GM21381 (cell line): ENCODE data around the gene RMDN2.

ENCODE experiments used
- ATAC-seq: cut with Tn5 transposase; IDR thresholded peaks from one replicate; pipeline ENCODE4 v1.9.1; 2021; ENCODE audit warnings: mild to moderate bottlenecking, moderate library complexity; ENCODE audit not compliant: unreplicated experiment

Gene RMDN2

GRCh38 chr2:37925063-37925897 lies at the start of gene RMDN2:
Gene RMDN2, plus strand, starts transcription at chr2:37925287. Its CDS starts 3,991 bp downstream, at chr2:37929278.
- ATAC-seq, result peak; percentile 78

- no peak for ATAC-seq
Measured at GRCh38 chr2:37875403-37875906, 49.6 kb upstream of the RMDN2 start.

- no peak for ATAC-seq
Measured at GRCh38 chr2:37876227-37876626, 48.9 kb upstream of the RMDN2 start.

- no peak for ATAC-seq
Measured at GRCh38 chr2:37877457-37878315, 47.4 kb upstream of the RMDN2 start.

- ATAC-seq, result no peak
Measured at GRCh38 chr2:37878536-37878935, 46.6 kb upstream of the RMDN2 start.

GRCh38 chr2:37880551-37880950 lies 44.5 kb upstream of the RMDN2 start:
- ATAC-seq, result no peak

- ATAC-seq, result no peak
Measured at GRCh38 chr2:37881397-37881796, 43.7 kb upstream of the RMDN2 start.

- ATAC-seq, result no peak
Measured at GRCh38 chr2:37882036-37882435, 43.1 kb upstream of the RMDN2 start.

- no peak for ATAC-seq
Measured at GRCh38 chr2:37883518-37883917, 41.6 kb upstream of the RMDN2 start.

GRCh38 chr2:37885329-37885993 lies 39.6 kb upstream of the RMDN2 start:
- ATAC-seq, result no peak

GRCh38 chr2:37886745-37887144 lies 38.3 kb upstream of the RMDN2 start:
- ATAC-seq, result no peak

GRCh38 chr2:37887286-37887685 lies 37.8 kb upstream of the RMDN2 start:
- ATAC-seq, result no peak

- ATAC-seq, result no peak
Measured at GRCh38 chr2:37890893-37891495, 34.1 kb upstream of the RMDN2 start.

GRCh38 chr2:37891846-37892435 lies 33.1 kb upstream of the RMDN2 start:
- no peak for ATAC-seq

- ATAC-seq, result peak; percentile 78
Measured at GRCh38 chr2:37892436-37893114, 32.5 kb upstream of the RMDN2 start.

- no peak for ATAC-seq
Measured at GRCh38 chr2:37893327-37893726, 31.8 kb upstream of the RMDN2 start.

- ATAC-seq, result no peak
Measured at GRCh38 chr2:37894047-37894446, 31.0 kb upstream of the RMDN2 start.

- no peak for ATAC-seq
Measured at GRCh38 chr2:37894601-37895000, 30.5 kb upstream of the RMDN2 start.

GRCh38 chr2:37895140-37895539 lies 29.9 kb upstream of the RMDN2 start:
- ATAC-seq, result no peak

- ATAC-seq, result no peak
Measured at GRCh38 chr2:37896319-37896718, 28.8 kb upstream of the RMDN2 start.
